ENCODE results near the gene CFAP97.

CFAP97 gene

GRCh38 chr4:185235843-185236503 is 32.2 kb upstream of the CFAP97 start:
- Histone ChIP-seq H3K4me1 (ENCODE audit: insufficient read depth, low read length) (no peaks in the 10 kb centered on the region), H3K36me3 (ENCODE audit: insufficient read depth, low read length) (no peaks in the 10 kb centered on the region), H3K4me3 (ENCODE audit: low read length) (no peak overlapping the region), H2AFZ (ENCODE audit: low read depth, low read length) (no peak overlapping the region), H3K27me3 (ENCODE audit: insufficient read depth, low read length) (no peaks in the 10 kb centered on the region), H3K9me3 (ENCODE audit: low read length) (peaks cover 4% of the 10 kb centered on the region)

- H3K4me3 ChIP-seq (ENCODE audit: low read length) = no peak overlapping the region
- H3K9me3 ChIP-seq (ENCODE audit: low read length) = peaks cover 4% of the 10 kb centered on the region
- H2AFZ ChIP-seq (ENCODE audit: low read depth, low read length) = no peak overlapping the region
- no peaks in the 10 kb centered on the region for H3K4me1 ChIP-seq (ENCODE audit: insufficient read depth, low read length)
- no peaks in the 10 kb centered on the region for H3K36me3 ChIP-seq (ENCODE audit: insufficient read depth, low read length)
- H3K27me3 ChIP-seq (ENCODE audit: insufficient read depth, low read length) = no peaks in the 10 kb centered on the region
These were observed 31.5 kb upstream of the CFAP97 start for GRCh38 chr4:185235119-185235842.

- H3K27me3 ChIP-seq (ENCODE audit: insufficient read depth, low read length) = no peaks in the 10 kb centered on the region
- H3K36me3 ChIP-seq (ENCODE audit: insufficient read depth, low read length) = no peaks in the 10 kb centered on the region
- H3K4me3 ChIP-seq (ENCODE audit: low read length) = no peak overlapping the region
- no peak overlapping the region for H2AFZ ChIP-seq (ENCODE audit: low read depth, low read length)
- H3K4me1 ChIP-seq (ENCODE audit: insufficient read depth, low read length) = no peaks in the 10 kb centered on the region
- H3K9me3 ChIP-seq (ENCODE audit: low read length) = no peaks in the 10 kb centered on the region
These were observed 28.6 kb upstream of the CFAP97 start for GRCh38 chr4:185232370-185232769.

- H3K4me1 ChIP-seq (ENCODE audit: insufficient read depth, low read length) = no peaks in the 10 kb centered on the region
- no peaks in the 10 kb centered on the region for H3K36me3 ChIP-seq (ENCODE audit: insufficient read depth, low read length)
- no peaks in the 10 kb centered on the region for H3K27me3 ChIP-seq (ENCODE audit: insufficient read depth, low read length)
- no peaks in the 10 kb centered on the region for H3K9me3 ChIP-seq (ENCODE audit: low read length)
- H3K4me3 ChIP-seq (ENCODE audit: low read length) = no peak overlapping the region
- H2AFZ ChIP-seq (ENCODE audit: low read depth, low read length) = no peak overlapping the region
These were observed 25.4 kb upstream of the CFAP97 start for GRCh38 chr4:185229021-185229818.

- peaks cover 2% of the 10 kb centered on the region for H3K9me3 ChIP-seq (ENCODE audit: low read length)
- no peak overlapping the region for H2AFZ ChIP-seq (ENCODE audit: low read depth, low read length)
- no peaks in the 10 kb centered on the region for H3K36me3 ChIP-seq (ENCODE audit: insufficient read depth, low read length)
- H3K4me1 ChIP-seq (ENCODE audit: insufficient read depth, low read length) = no peaks in the 10 kb centered on the region
- no peak overlapping the region for H3K4me3 ChIP-seq (ENCODE audit: low read length)
- no peaks in the 10 kb centered on the region for H3K27me3 ChIP-seq (ENCODE audit: insufficient read depth, low read length)
These were observed 24.0 kb upstream of the CFAP97 start for GRCh38 chr4:185227713-185228278.

- no peak overlapping the region for H3K4me3 ChIP-seq (ENCODE audit: low read length)
- H3K9me3 ChIP-seq (ENCODE audit: low read length) = peaks cover 2% of the 10 kb centered on the region
- no peaks in the 10 kb centered on the region for H3K27me3 ChIP-seq (ENCODE audit: insufficient read depth, low read length)
- no peak overlapping the region for H2AFZ ChIP-seq (ENCODE audit: low read depth, low read length)
- H3K36me3 ChIP-seq (ENCODE audit: insufficient read depth, low read length) = no peaks in the 10 kb centered on the region
- H3K4me1 ChIP-seq (ENCODE audit: insufficient read depth, low read length) = no peaks in the 10 kb centered on the region
These were observed 23.3 kb upstream of the CFAP97 start for GRCh38 chr4:185227131-185227551.

GRCh38 chr4:185225940-185226339 is 22.1 kb upstream of the CFAP97 start:
- Histone ChIP-seq H3K36me3 (ENCODE audit: insufficient read depth, low read length) (no peaks in the 10 kb centered on the region), H3K4me3 (ENCODE audit: low read length) (no peak overlapping the region), H3K4me1 (ENCODE audit: insufficient read depth, low read length) (no peaks in the 10 kb centered on the region), H2AFZ (ENCODE audit: low read depth, low read length) (no peak overlapping the region), H3K27me3 (ENCODE audit: insufficient read depth, low read length) (no peaks in the 10 kb centered on the region), H3K9me3 (ENCODE audit: low read length) (peaks cover 2% of the 10 kb centered on the region)

GRCh38 chr4:185224597-185224996 is 20.8 kb upstream of the CFAP97 start:
- Histone ChIP-seq H2AFZ (ENCODE audit: low read depth, low read length) (no peak overlapping the region), H3K4me1 (ENCODE audit: insufficient read depth, low read length) (no peaks in the 10 kb centered on the region), H3K36me3 (ENCODE audit: insufficient read depth, low read length) (no peaks in the 10 kb centered on the region), H3K4me3 (ENCODE audit: low read length) (no peak overlapping the region), H3K27me3 (ENCODE audit: insufficient read depth, low read length) (no peaks in the 10 kb centered on the region), H3K9me3 (ENCODE audit: low read length) (peaks cover 2% of the 10 kb centered on the region)

GRCh38 chr4:185222598-185222997 is 18.8 kb upstream of the CFAP97 start:
- Histone ChIP-seq H3K4me1 (ENCODE audit: insufficient read depth, low read length) (no peaks in the 10 kb centered on the region), H3K9me3 (ENCODE audit: low read length) (peaks cover 2% of the 10 kb centered on the region), H3K27me3 (ENCODE audit: insufficient read depth, low read length) (no peaks in the 10 kb centered on the region), H2AFZ (ENCODE audit: low read depth, low read length) (no peak overlapping the region), H3K4me3 (ENCODE audit: low read length) (no peak overlapping the region), H3K36me3 (ENCODE audit: insufficient read depth, low read length) (no peaks in the 10 kb centered on the region)

- H3K9me3 ChIP-seq (ENCODE audit: low read length) = peaks cover 2% of the 10 kb centered on the region
- H3K4me1 ChIP-seq (ENCODE audit: insufficient read depth, low read length) = peaks cover 4% of the 10 kb centered on the region
- no peaks in the 10 kb centered on the region for H3K36me3 ChIP-seq (ENCODE audit: insufficient read depth, low read length)
- H2AFZ ChIP-seq (ENCODE audit: low read depth, low read length) = no peak overlapping the region
- no peak overlapping the region for H3K4me3 ChIP-seq (ENCODE audit: low read length)
- no peaks in the 10 kb centered on the region for H3K27me3 ChIP-seq (ENCODE audit: insufficient read depth, low read length)
These were observed 18.1 kb upstream of the CFAP97 start for GRCh38 chr4:185221912-185222311.

- Histone ChIP-seq H2AFZ (ENCODE audit: low read depth, low read length) (no peak overlapping the region), H3K9me3 (ENCODE audit: low read length) (peaks cover 2% of the 10 kb centered on the region), H3K27me3 (ENCODE audit: insufficient read depth, low read length) (no peaks in the 10 kb centered on the region), H3K4me1 (ENCODE audit: insufficient read depth, low read length) (peaks cover 6% of the 10 kb centered on the region), H3K4me3 (ENCODE audit: low read length) (no peak overlapping the region), H3K36me3 (ENCODE audit: insufficient read depth, low read length) (no peaks in the 10 kb centered on the region)
These were observed 17.7 kb upstream of the CFAP97 start for GRCh38 chr4:185221491-185221890.

- Histone ChIP-seq H2AFZ (ENCODE audit: low read depth, low read length) (no peak overlapping the region), H3K27me3 (ENCODE audit: insufficient read depth, low read length) (no peaks in the 10 kb centered on the region), H3K36me3 (ENCODE audit: insufficient read depth, low read length) (no peaks in the 10 kb centered on the region), H3K4me3 (ENCODE audit: low read length) (no peak overlapping the region), H3K9me3 (ENCODE audit: low read length) (peaks cover 2% of the 10 kb centered on the region), H3K4me1 (ENCODE audit: insufficient read depth, low read length) (peaks cover 6% of the 10 kb centered on the region)
These were observed 15.9 kb upstream of the CFAP97 start for GRCh38 chr4:185219551-185220344.

Measured in neuron (in vitro differentiated cells).